Adrenal gland (tissue), 5 donors: Measurements from ENCODE around the gene RAB4A.

ENCODE experiments used
- CTCF ChIP-seq, 6 experiments: fragments of 450-650 bp in 4 of 6; fragments of 200-600 bp in 2 of 6; sonication (generic) in 1 of 6; IDR thresholded peaks; 1 replicate in 5 of 6; 2 replicates in 1 of 6; pipeline versions ENCODE4 v1.5.1 to v1.8.0; 2016 to 2021; ENCODE audit warnings: antibody characterized with exemption in 6 of 6, mild to moderate bottlenecking in 2 of 6, moderate library complexity in 1 of 6
- POLR2A ChIP-seq, 2 donors: fragments of 450-650 bp; IDR thresholded peaks; one replicate each; pipeline ENCODE4 v1.6.1; 2017; ENCODE audit warnings: antibody characterized with exemption in 2 of 2, mild to moderate bottlenecking in 2 of 2, moderate library complexity in 1 of 2
- donor health status: DM: no; HTN: no; CAD: no.

GRCh38 chr1:229282295-229282823 lies 11.4 kb downstream of the RAB4A start:
- TF ChIP-seq CTCF (IDR thresholded peaks at IDR 0.05) (no peak), POLR2A (IDR thresholded peaks at IDR 0.05) (no peak)
